HEK293T (cell line): ENCODE results near the gene ADIPOQ.
"Not testable (repeated sequence)": the region's sequence is repeated elsewhere in the genome, so short reads cannot be mapped to it uniquely, and the experiment has no call there.

ENCODE experiments used
- BHLHE40 ChIP-seq: fragments of 450-650 bp; IDR thresholded peaks from 2 replicates; pipeline ENCODE4 v1.6.1; 2016; ENCODE audit warnings: mild to moderate bottlenecking, moderate library complexity, borderline replicate concordance
- ELF4 ChIP-seq: fragments of 450-650 bp; IDR thresholded peaks from 2 replicates; pipeline ENCODE4 v1.6.1; 2017; ENCODE audit warnings: antibody characterized with exemption
- FOXA1 ChIP-seq: fragments of 450-650 bp; IDR thresholded peaks from 2 replicates; pipeline ENCODE4 v1.6.1; 2016; ENCODE audit warnings: mild to moderate bottlenecking
- FOXK2 ChIP-seq: fragments of 450-650 bp; IDR thresholded peaks from 2 replicates; pipeline ENCODE4 v1.6.1; 2016; ENCODE audit warnings: mild to moderate bottlenecking
- HDGF ChIP-seq: fragments of 450-650 bp; IDR thresholded peaks from 2 replicates; pipeline ENCODE4 v1.6.1; 2017; ENCODE audit warnings: antibody characterized with exemption, borderline replicate concordance
- NFRKB ChIP-seq: fragments of 450-650 bp; IDR thresholded peaks from 2 replicates; pipeline ENCODE4 v1.6.1; 2016; ENCODE audit warnings: mild to moderate bottlenecking, moderate library complexity
- PKNOX1 ChIP-seq: fragments of 450-650 bp; IDR thresholded peaks from 2 replicates; pipeline ENCODE4 v1.6.1; 2016
- SUZ12 ChIP-seq: fragments of 450-650 bp; IDR thresholded peaks from 2 replicates; pipeline ENCODE4 v1.6.1; 2016; ENCODE audit warnings: mild to moderate bottlenecking

GRCh38 chr3:186803447-186803846 is 39.1 kb upstream of the ADIPOQ start:
- TF ChIP-seq ELF4, SUZ12, BHLHE40, PKNOX1, FOXA1, HDGF, NFRKB, FOXK2: not testable (repeated sequence)
